HEK293 (cell line): Measurements from ENCODE around the gene ARHGAP4.

Source experiments
- BCL11B ChIP-seq: fragments of 450-650 bp; formaldehyde crosslinking; IDR thresholded peaks from 2 replicates; pipeline ENCODE4 v1.5.1; 2016; ENCODE audit warnings: low read depth, missing biosample characterization, missing genetic modification characterization
- CTCF ChIP-seq: fragments of 450-650 bp; formaldehyde crosslinking; IDR thresholded peaks from 2 replicates; pipeline ENCODE4 v1.5.1; 2016; ENCODE audit warnings: missing biosample characterization, missing genetic modification characterization
- KLF10 ChIP-seq: fragments of 450-650 bp; IDR thresholded peaks from 2 replicates; pipeline ENCODE4 v1.5.1; 2018; ENCODE audit warnings: missing biosample characterization, mild to moderate bottlenecking, missing genetic modification characterization
- KLF17 ChIP-seq: fragments of 450-650 bp; formaldehyde crosslinking; IDR thresholded peaks from 2 replicates; pipeline ENCODE4 v1.5.1; 2016; ENCODE audit warnings: missing biosample characterization, missing genetic modification characterization
- ZBTB10 ChIP-seq: fragments of 450-650 bp; formaldehyde crosslinking; IDR thresholded peaks from 2 replicates; pipeline ENCODE4 v1.5.1; 2016; ENCODE audit warnings: missing biosample characterization, missing genetic modification characterization
- ZBTB11 ChIP-seq: fragments of 450-650 bp; formaldehyde crosslinking; conservative IDR thresholded peaks from 2 replicates; pipeline ENCODE4 v1.5.1; 2016; ENCODE audit warnings: low read depth, missing biosample characterization, missing genetic modification characterization
- ZBTB17 ChIP-seq: fragments of 450-650 bp; formaldehyde crosslinking; IDR thresholded peaks from 2 replicates; pipeline ENCODE4 v1.5.1; 2016; ENCODE audit warnings: missing biosample characterization, missing genetic modification characterization
- ZBTB26 ChIP-seq: fragments of 450-650 bp; formaldehyde crosslinking; optimal IDR thresholded peaks from 2 replicates; pipeline ENCODE3; 2016; ENCODE audit warnings: missing biosample characterization, mild to moderate bottlenecking, missing genetic modification characterization
- ZEB2 ChIP-seq: fragments of 450-650 bp; formaldehyde crosslinking; IDR thresholded peaks from 2 replicates; pipeline ENCODE4 v1.5.1; 2016; ENCODE audit warnings: missing biosample characterization, missing genetic modification characterization
- ZNF112 ChIP-seq: fragments of 450-650 bp; formaldehyde crosslinking; IDR thresholded peaks from 2 replicates; pipeline ENCODE4 v1.5.0; 2017; ENCODE audit warnings: missing biosample characterization, missing genetic modification characterization
- ZNF132 ChIP-seq: fragments of 450-650 bp; formaldehyde crosslinking; IDR thresholded peaks from 2 replicates; pipeline ENCODE4 v1.5.1; 2017; ENCODE audit warnings: missing biosample characterization, missing genetic modification characterization, borderline replicate concordance
- ZNF169 ChIP-seq: fragments of 450-650 bp; formaldehyde crosslinking; IDR thresholded peaks from 2 replicates; pipeline ENCODE4 v1.5.1; 2016; ENCODE audit warnings: missing biosample characterization, missing genetic modification characterization
- ZNF311 ChIP-seq: fragments of 450-650 bp; formaldehyde crosslinking; IDR thresholded peaks from 2 replicates; pipeline ENCODE4 v1.5.1; 2017; ENCODE audit warnings: missing biosample characterization, missing genetic modification characterization, borderline replicate concordance
- ZNF341 ChIP-seq: fragments of 450-650 bp; formaldehyde crosslinking; IDR thresholded peaks from 2 replicates; pipeline ENCODE4; 2016; ENCODE audit warnings: low read depth, missing biosample characterization, missing genetic modification characterization
- ZNF366 ChIP-seq: fragments of 450-650 bp; formaldehyde crosslinking; conservative IDR thresholded peaks from 2 replicates; pipeline ENCODE4 v1.5.1; 2016; ENCODE audit warnings: missing biosample characterization, missing genetic modification characterization
- ZNF391 ChIP-seq: fragments of 450-650 bp; formaldehyde crosslinking; IDR thresholded peaks from 2 replicates; pipeline ENCODE4 v1.5.1; 2016; ENCODE audit warnings: low read depth, missing biosample characterization, missing genetic modification characterization, borderline replicate concordance
- ZNF423 ChIP-seq: fragments of 450-650 bp; formaldehyde crosslinking; IDR thresholded peaks from 2 replicates; pipeline ENCODE4 v1.5.1; 2016; ENCODE audit warnings: missing biosample characterization, missing genetic modification characterization
- ZNF426 ChIP-seq: fragments of 450-650 bp; formaldehyde crosslinking; IDR thresholded peaks from 2 replicates; pipeline ENCODE4 v1.5.1; 2017; ENCODE audit warnings: missing biosample characterization, missing genetic modification characterization, mild to moderate bottlenecking, inconsistent platforms, moderate library complexity
- ZNF473 ChIP-seq: fragments of 450-650 bp; formaldehyde crosslinking; IDR thresholded peaks from 2 replicates; pipeline ENCODE4 v1.5.1; 2017; ENCODE audit warnings: missing biosample characterization, missing genetic modification characterization
- ZNF488 ChIP-seq: fragments of 450-650 bp; formaldehyde crosslinking; IDR thresholded peaks from 2 replicates; pipeline ENCODE4 v1.5.1; 2016; ENCODE audit warnings: missing biosample characterization, missing genetic modification characterization
- ZNF544 ChIP-seq: fragments of 450-650 bp; formaldehyde crosslinking; IDR thresholded peaks from 2 replicates; pipeline ENCODE4 v1.5.0; 2017; ENCODE audit warnings: missing biosample characterization, missing genetic modification characterization
- ZNF549 ChIP-seq: fragments of 450-650 bp; IDR thresholded peaks from 2 replicates; pipeline ENCODE4 v1.5.1; 2018; ENCODE audit warnings: missing biosample characterization, missing genetic modification characterization, mild to moderate bottlenecking, inconsistent platforms, moderate library complexity
- ZNF555 ChIP-seq: fragments of 450-650 bp; formaldehyde crosslinking; conservative IDR thresholded peaks from 2 replicates; pipeline ENCODE4 v1.5.1; 2017; ENCODE audit warnings: missing biosample characterization, mild to moderate bottlenecking, missing genetic modification characterization, inconsistent platforms
- ZNF585B ChIP-seq: fragments of 450-650 bp; formaldehyde crosslinking; IDR thresholded peaks from 2 replicates; pipeline ENCODE4 v1.5.1; 2016; ENCODE audit warnings: missing biosample characterization, missing genetic modification characterization
- ZNF596 ChIP-seq: fragments of 450-650 bp; IDR thresholded peaks from 2 replicates; pipeline ENCODE4 v1.5.0; 2018; ENCODE audit warnings: missing biosample characterization, mild to moderate bottlenecking, missing genetic modification characterization, moderate library complexity
- ZNF654 ChIP-seq: fragments of 450-650 bp; formaldehyde crosslinking; IDR thresholded peaks from 2 replicates; pipeline ENCODE4 v1.5.1; 2016; ENCODE audit warnings: low read depth, missing biosample characterization, missing genetic modification characterization
- ZNF660 ChIP-seq: fragments of 450-650 bp; IDR thresholded peaks from 2 replicates; pipeline ENCODE4 v1.5.1; 2018; ENCODE audit warnings: missing biosample characterization, mild to moderate bottlenecking, missing genetic modification characterization
- ZNF670 ChIP-seq: fragments of 450-650 bp; formaldehyde crosslinking; IDR thresholded peaks from 2 replicates; pipeline ENCODE4 v1.5.1; 2016; ENCODE audit warnings: missing biosample characterization, missing genetic modification characterization, low read depth

Gene ARHGAP4

GRCh38 chrX:153972368-153973126 is 46.5 kb upstream of the ARHGAP4 start, which contains the start of gene TMEM187 (continued):
- TF ChIP-seq CTCF (tag by site-specific recombination) (no peak), BCL11B (no peak), ZNF473 (tag by site-specific recombination) (no peak), ZNF654 (tag by site-specific recombination) (no peak), ZBTB17 (no peak), ZEB2 (tag by site-specific recombination) (no peak), ZNF391 (no peak), ZNF426 (no peak), ZNF549 (tag by site-specific recombination) (no peak), ZNF169 (tag by site-specific recombination) (no peak), ZNF555 (no peak), ZNF112 (tag by site-specific recombination) (no peak), ZNF670 (tag by site-specific recombination) (no peak), KLF10 (peak; percentile 38; the same call in 1 of the 2 replicates), ZNF423 (tag by site-specific recombination) (no peak), ZBTB26 (tag by site-specific recombination) (no peak), ZNF544 (tag by site-specific recombination) (no peak), ZNF660 (peak; percentile 56; the same call in 1 of the 2 replicates), ZBTB10 (no peak), ZNF366 (tag by site-specific recombination) (no peak), ZBTB11 (tag by site-specific recombination) (no peak), ZNF488 (no peak), KLF17 (tag by site-specific recombination) (no peak), ZNF341 (tag by site-specific recombination) (no peak), ZNF132 (tag by site-specific recombination) (no peak), ZNF596 (tag by site-specific recombination) (no peak; the same call in 1 of the 2 replicates), ZNF585B (tag by site-specific recombination) (no peak), ZNF311 (tag by site-specific recombination) (no peak)
